D721Med (cell line): Measurements from ENCODE around the gene STARD3.

Experiments
- DNase-seq: peaks from one replicate; pipeline ENCODE4 v3.0.0; 2011; ENCODE audit warnings: low spot score; ENCODE audit not compliant: insufficient read length
- FAIRE-seq: peaks from 2 replicates; lab custom pipeline; 2011; peaks lifted over from hg19 to GRCh38; lab: Jason Lieb, UNC
- CTCF ChIP-seq: IDR thresholded peaks from 2 replicates; pipeline ENCODE4 v1.5.1; 2012; ENCODE audit warnings: mild to moderate bottlenecking, control low read depth; ENCODE audit not compliant: insufficient read depth; ENCODE audit errors: missing control alignments

Gene STARD3

GRCh38 chr17:39673335-39674081 is 36.6 kb downstream of the STARD3 start:
- no peak for DNase-seq
- no peak for TF ChIP-seq CTCF
- FAIRE-seq, result no peak

GRCh38 chr17:39674179-39674578 is 37.2 kb downstream of the STARD3 start:
- no peak for DNase-seq
- TF ChIP-seq CTCF, result no peak
- FAIRE-seq, result no peak

GRCh38 chr17:39674702-39675389 is 37.9 kb downstream of the STARD3 start:
- no peak for TF ChIP-seq CTCF
- DNase-seq (no peak), FAIRE-seq (no peak)

DNA sequence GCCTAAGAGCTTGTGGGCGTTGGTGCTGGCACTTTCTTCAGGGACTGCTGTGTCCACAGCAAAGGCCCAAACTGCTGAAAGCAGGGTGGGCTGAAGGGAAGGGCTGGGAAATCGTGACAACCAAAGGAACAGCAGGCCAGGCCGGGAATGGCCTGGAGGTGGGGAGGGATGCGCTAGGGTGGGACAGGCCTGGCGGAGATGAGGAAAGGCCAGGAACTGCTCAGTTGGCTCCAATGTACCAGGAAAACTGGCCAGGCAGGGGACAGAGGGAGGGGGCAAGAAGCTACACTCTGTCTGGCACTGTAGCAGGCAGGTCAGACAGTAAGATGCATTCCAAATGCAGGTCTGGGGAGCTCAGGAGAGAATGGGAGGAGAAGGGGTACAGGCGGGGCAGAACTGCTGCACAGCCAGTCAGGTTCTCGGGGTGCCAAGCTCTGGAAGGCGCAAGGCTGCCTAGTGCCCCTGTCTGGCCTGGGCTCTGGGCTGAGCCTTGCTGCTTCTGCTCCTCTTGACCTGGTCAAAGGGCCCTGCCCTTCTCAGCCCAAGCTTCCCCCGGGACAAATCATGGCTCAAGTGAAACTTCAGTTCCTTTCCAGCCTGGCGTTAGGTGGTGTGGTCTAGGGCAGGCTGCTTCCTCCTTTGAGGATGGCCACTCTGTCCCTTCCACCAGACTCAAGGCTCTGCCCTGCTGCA is 38.6 kb downstream of the STARD3 start:
- no peak for FAIRE-seq
- no peak for DNase-seq
- TF ChIP-seq CTCF, result no peak

DNA sequence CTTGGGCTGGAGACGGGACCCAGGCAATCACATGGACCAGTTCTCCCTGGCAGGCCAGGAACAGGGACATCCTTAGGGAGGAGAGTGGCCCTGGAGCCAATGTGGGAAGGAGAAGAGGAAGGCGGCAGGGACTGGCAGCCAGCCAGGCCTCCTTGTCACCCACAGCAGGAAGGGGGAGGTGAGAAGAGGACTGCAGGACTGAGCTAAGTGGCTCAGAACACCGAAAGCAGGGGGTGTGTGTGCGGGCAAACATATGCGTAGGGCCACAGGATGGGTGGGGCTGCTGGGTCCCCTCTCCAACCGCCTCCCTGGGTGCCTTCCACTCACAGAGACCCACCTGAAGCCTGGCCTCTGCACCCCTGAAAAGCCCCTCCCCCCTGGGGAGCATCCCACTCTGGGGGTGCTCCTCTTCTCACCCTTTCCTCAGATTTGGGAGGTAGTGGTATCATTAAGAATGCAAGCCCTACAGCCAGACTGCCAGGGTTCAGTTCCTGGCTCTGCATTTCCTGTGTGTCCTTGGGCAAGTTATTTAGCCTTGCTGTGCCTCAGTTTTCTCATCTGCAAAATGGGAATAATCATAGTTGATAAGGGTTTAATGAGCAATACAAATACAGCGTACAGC is 39.4 kb downstream of the STARD3 start:
- TF ChIP-seq CTCF, result no peak
- DNase-seq, result no peak
- FAIRE-seq, result no peak

DNA sequence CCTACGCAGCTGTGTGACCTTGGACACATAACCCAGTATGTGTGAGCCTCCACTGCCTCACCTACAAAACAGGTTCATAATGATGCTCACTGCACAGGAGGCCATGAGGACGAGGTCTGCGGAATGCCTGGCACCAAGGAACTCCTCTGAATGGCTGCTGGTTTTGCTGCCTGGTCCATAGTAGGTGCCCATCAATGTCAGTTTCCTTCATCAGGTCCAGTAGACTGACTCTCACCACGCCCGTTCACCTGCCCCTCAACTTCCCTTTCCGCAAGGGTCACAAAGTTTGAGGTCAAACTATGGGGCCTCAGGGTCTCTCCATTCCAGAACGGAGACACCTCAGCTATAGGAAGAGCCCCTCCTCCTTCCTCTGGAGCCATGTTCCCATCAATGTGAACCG is 40.1 kb downstream of the STARD3 start:
- DNase-seq (no peak), FAIRE-seq (no peak)
- TF ChIP-seq CTCF, result no peak
